GM06990 (cell line): Measurements from ENCODE around the gene IL36RN.

Source experiments
- DNase-seq: peaks from one replicate; pipeline ENCODE4 v3.0.0-alpha.2; 2011; ENCODE audit not compliant: insufficient read length; ENCODE audit errors: extremely low read depth
- H3K27me3 ChIP-seq: replicated peaks from 2 replicates; pipeline ENCODE4 v1.6.0; 2011; ENCODE audit warnings: low read length; ENCODE audit not compliant: control insufficient read depth, insufficient read depth
- H3K36me3 ChIP-seq: 2 replicates; pipeline ENCODE4 v1.5.1; 2011; ENCODE audit warnings: low read length; ENCODE audit not compliant: control insufficient read depth, insufficient read depth
- H3K4me3 ChIP-seq: replicated peaks from 2 replicates; pipeline ENCODE4 v1.5.1; 2011; ENCODE audit warnings: low read depth, mild to moderate bottlenecking, control low read depth, low read length
- CTCF ChIP-seq: IDR thresholded peaks from 2 replicates; pipeline ENCODE4 v1.5.1; 2011; ENCODE audit warnings: low read length, control low read depth, mild to moderate bottlenecking, inconsistent platforms; ENCODE audit not compliant: insufficient read depth, poor library complexity, severe bottlenecking

Gene IL36RN

GRCh38 chr2:113104054-113104611 is 45.1 kb downstream of the IL36RN start:
- no peaks in the 10 kb centered on the region for H3K27me3 ChIP-seq
- H3K36me3 ChIP-seq = no peaks in the 10 kb centered on the region
- TF ChIP-seq CTCF = no peak
- DNase-seq = no peak
- no peak overlapping the region for H3K4me3 ChIP-seq

GRCh38 chr2:113105047-113105785 is 46.2 kb downstream of the IL36RN start:
- Histone ChIP-seq H3K4me3 (no peak overlapping the region), H3K27me3 (no peaks in the 10 kb centered on the region), H3K36me3 (no peaks in the 10 kb centered on the region)
- no peak for DNase-seq
- TF ChIP-seq CTCF = no peak

- no peaks in the 10 kb centered on the region for H3K27me3 ChIP-seq
- H3K36me3 ChIP-seq = no peaks in the 10 kb centered on the region
- no peak for DNase-seq
- TF ChIP-seq CTCF = no peak
- no peak overlapping the region for H3K4me3 ChIP-seq
Observed at GRCh38 chr2:113111121-113111520, 52.1 kb downstream of the IL36RN start.

- H3K27me3 ChIP-seq = no peaks in the 10 kb centered on the region
- no peak for TF ChIP-seq CTCF
- no peak for DNase-seq
Observed at GRCh38 chr2:113111823-113112287, 52.9 kb downstream of the IL36RN start.

GRCh38 chr2:113112441-113112840 is 53.4 kb downstream of the IL36RN start:
- Histone ChIP-seq H3K36me3 (no peaks in the 10 kb centered on the region), H3K4me3 (no peak overlapping the region), H3K27me3 (no peaks in the 10 kb centered on the region)
- TF ChIP-seq CTCF = no peak
- DNase-seq = no peak

More at GRCh38 chr2:113111823-113112287, 52.9 kb downstream of the IL36RN start:
- H3K4me3 ChIP-seq = no peak overlapping the region
- no peaks in the 10 kb centered on the region for H3K36me3 ChIP-seq

- TF ChIP-seq CTCF = no peak
- Histone ChIP-seq H3K36me3 (no peaks in the 10 kb centered on the region), H3K27me3 (no peaks in the 10 kb centered on the region), H3K4me3 (no peak overlapping the region)
- no peak for DNase-seq
Observed at GRCh38 chr2:113112871-113113270, 53.9 kb downstream of the IL36RN start.
